B cell (primary cell): ENCODE results near the gene AHNAK.

Experiments
- CTCF ChIP-seq: fragments of 200-600 bp; IDR thresholded peaks from one replicate; pipeline ENCODE4 v1.8.0; 2022; ENCODE audit warnings: antibody characterized with exemption, mild to moderate bottlenecking
- EZH2 ChIP-seq: IDR thresholded peaks from 2 replicates; pipeline ENCODE4 v1.6.1; 2012; ENCODE audit warnings: borderline replicate concordance, low read depth, mild to moderate bottlenecking, moderate library complexity, low read length; ENCODE audit not compliant: insufficient read depth, poor library complexity, severe bottlenecking

- no peak for TF ChIP-seq CTCF
- no peak for TF ChIP-seq EZH2
Measured at GRCh38 chr11:62552485-62553079, 6.0 kb upstream of the AHNAK start.
